Peyer's patch (tissue), 4 donors: ENCODE measurements around the gene FOSL1. TPM values are rescaled to one million over a fixed set of nuclear protein-coding genes. Genes with fewer than 3 reads are reported as not detected.

Experiments used
- DNase-seq, 3 donors: peaks; one replicate each; pipeline ENCODE4 v3.0.0-alpha.2; 2017 to 2019
- H3K27ac ChIP-seq, 4 donors: fragments of 200-600 bp; sonication (generic); one replicate each; pipeline ENCODE4 v1.5.1; 2016 to 2019
- H3K27me3 ChIP-seq, 2 donors: fragments of 200-600 bp; sonication (generic); one replicate each; pipeline ENCODE4 v1.5.1; 2019
- H3K36me3 ChIP-seq, 3 donors: fragments of 200-600 bp; sonication (generic); one replicate each; pipeline ENCODE4 v1.5.1; 2016 to 2019
- H3K4me1 ChIP-seq, 4 donors: fragments of 200-600 bp; sonication (generic); one replicate each; pipeline ENCODE4 v1.5.1; 2016 to 2019
- H3K4me3 ChIP-seq, 4 donors: fragments of 200-600 bp; sonication (generic); 1 replicate in 3 of 4; 2 replicates in 1 of 4; pipeline ENCODE4 v1.5.1; 2016 to 2019; ENCODE audit warnings: mild to moderate bottlenecking in 1 of 4
- H3K9me3 ChIP-seq, 4 donors: fragments of 200-600 bp; sonication (generic); one replicate each; pipeline ENCODE4 v1.5.1; 2016 to 2019; ENCODE audit warnings: mild to moderate bottlenecking in 1 of 4
- POLR2A ChIP-seq, 2 donors: fragments of 450-650 bp; IDR thresholded peaks; one replicate each; pipeline ENCODE4 v1.5.1; 2017; ENCODE audit warnings: antibody characterized with exemption in 2 of 2, mild to moderate bottlenecking in 2 of 2, moderate library complexity in 2 of 2
- total RNA-seq, 4 donors: library from RNA; depleted of rRNA; stranded (reverse); fragments of >200 nt; gene quantifications; one replicate each; pipeline ENCODE4 v1.1.0, GENCODE V29; 2016
- TF ChIP-seq, protein P1 (sequence below), 6 experiments: fragments of 450-650 bp in 4 of 6; fragments of 200-600 bp in 2 of 6; sonication (generic) in 1 of 6; IDR thresholded peaks; one replicate each; pipeline ENCODE4 v1.5.1; 2017 to 2019; ENCODE audit warnings: antibody characterized with exemption in 6 of 6, mild to moderate bottlenecking in 3 of 6, moderate library complexity in 1 of 6

Gene FOSL1
- total RNA-seq, 4 donors from 2014 or later: 1.5 to 7.4 (median 1.7) TPM; not detected in 1

DNA sequence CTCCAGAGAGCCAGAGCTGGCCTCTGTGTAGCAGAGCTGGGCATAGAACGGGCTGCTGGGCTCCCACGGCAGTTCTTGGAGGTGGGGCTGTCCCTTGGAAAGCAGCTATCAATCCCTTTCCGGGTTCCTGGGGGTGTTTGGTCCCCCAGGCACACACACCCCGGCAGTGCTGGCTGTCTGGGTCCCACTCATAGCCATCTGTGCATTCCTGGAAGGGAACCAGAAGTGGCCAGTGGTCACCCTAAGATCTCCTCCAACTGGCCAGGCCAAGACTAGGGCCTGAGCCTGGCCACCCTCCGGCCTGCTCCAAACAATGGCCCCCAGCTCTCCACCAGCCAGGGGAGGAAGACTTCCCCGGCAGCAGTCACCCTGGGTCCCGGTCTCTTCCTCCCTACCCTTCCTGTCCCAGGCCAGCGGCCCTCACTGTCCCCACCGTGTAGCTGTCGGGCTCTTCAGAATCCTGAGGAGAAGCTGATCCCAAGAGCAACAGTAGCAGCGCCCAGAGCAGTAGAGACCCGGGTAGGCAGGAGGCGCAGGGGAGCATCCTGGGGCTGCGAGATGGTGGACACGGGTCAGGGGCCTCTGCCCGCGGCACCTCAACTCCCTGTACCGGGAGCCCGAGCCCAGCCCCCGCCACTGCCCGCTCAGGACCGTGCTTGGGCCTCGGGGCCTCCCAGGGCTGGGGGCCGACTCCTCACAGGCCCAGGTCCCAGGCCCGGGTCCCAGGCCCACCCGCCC, 28.2 kb downstream of the FOSL1 start:
- DNase-seq: peak in 1 of 3 donors; percentile 48
- peak overlapping the region; percentile 33 to 58 (median 54) for H3K4me3 ChIP-seq
- H3K27me3 ChIP-seq: no peaks in the 10 kb centered on the region
- no peaks in the 10 kb centered on the region for H3K9me3 ChIP-seq
- H3K27ac ChIP-seq: peak overlapping the region; percentile 62 to 85 (median 78)
- H3K36me3 ChIP-seq: peaks cover 0 to 4% (median 0%) of the 10 kb centered on the region in 3 donors
- H3K4me1 ChIP-seq: peaks cover 0 to 22% (median 9%) of the 10 kb centered on the region in 4 donors
- TF ChIP-seq POLR2A (IDR thresholded peaks at IDR 0.05): no peak
- TF ChIP-seq, protein P1, sequence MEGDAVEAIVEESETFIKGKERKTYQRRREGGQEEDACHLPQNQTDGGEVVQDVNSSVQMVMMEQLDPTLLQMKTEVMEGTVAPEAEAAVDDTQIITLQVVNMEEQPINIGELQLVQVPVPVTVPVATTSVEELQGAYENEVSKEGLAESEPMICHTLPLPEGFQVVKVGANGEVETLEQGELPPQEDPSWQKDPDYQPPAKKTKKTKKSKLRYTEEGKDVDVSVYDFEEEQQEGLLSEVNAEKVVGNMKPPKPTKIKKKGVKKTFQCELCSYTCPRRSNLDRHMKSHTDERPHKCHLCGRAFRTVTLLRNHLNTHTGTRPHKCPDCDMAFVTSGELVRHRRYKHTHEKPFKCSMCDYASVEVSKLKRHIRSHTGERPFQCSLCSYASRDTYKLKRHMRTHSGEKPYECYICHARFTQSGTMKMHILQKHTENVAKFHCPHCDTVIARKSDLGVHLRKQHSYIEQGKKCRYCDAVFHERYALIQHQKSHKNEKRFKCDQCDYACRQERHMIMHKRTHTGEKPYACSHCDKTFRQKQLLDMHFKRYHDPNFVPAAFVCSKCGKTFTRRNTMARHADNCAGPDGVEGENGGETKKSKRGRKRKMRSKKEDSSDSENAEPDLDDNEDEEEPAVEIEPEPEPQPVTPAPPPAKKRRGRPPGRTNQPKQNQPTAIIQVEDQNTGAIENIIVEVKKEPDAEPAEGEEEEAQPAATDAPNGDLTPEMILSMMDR (IDR thresholded peaks at IDR 0.05): no peak

- H3K27me3 ChIP-seq: no peaks in the 10 kb centered on the region
Measured at GRCh38 chr11:65870706-65871681, 29.2 kb downstream of the FOSL1 start.

DNA sequence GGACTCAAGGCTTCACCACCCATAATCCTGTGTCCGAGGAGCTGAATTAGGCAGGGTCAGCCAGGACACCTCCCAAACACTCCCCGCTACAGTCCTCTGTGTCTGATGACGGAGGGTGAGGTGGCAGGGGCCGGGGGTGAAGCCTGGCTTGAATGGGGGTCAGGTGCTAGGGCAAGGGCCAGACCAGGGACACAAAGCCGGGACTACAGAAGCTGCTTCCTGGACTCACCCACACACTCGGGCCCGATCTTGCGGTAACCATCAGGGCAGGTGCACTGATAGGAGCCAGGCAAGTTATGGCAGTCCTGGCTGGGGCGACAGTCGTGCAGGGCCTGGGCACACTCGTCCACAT, 29.9 kb downstream of the FOSL1 start:
- H3K4me3 ChIP-seq: no peak overlapping the region
- no peaks in the 10 kb centered on the region for H3K27me3 ChIP-seq
- peak in 1 of 3 donors; percentile 47 for DNase-seq
- TF ChIP-seq POLR2A (IDR thresholded peaks at IDR 0.05): no peak
- TF ChIP-seq, protein P1 (IDR thresholded peaks at IDR 0.05): no peak
- peaks cover 0 to 20% (median 0%) of the 10 kb centered on the region in 3 donors for H3K36me3 ChIP-seq
- no peak overlapping the region for H3K27ac ChIP-seq
- peaks cover 0 to 22% (median 9%) of the 10 kb centered on the region in 4 donors for H3K4me1 ChIP-seq
- H3K9me3 ChIP-seq: no peaks in the 10 kb centered on the region

More at GRCh38 chr11:65870706-65871681, 29.2 kb downstream of the FOSL1 start:
- H3K9me3 ChIP-seq: no peaks in the 10 kb centered on the region
- DNase-seq: peak in 1 of 3 donors; percentile 48
- TF ChIP-seq POLR2A (IDR thresholded peaks at IDR 0.05): no peak
- TF ChIP-seq, protein P1 (IDR thresholded peaks at IDR 0.05): no peak
- H3K4me1 ChIP-seq: peaks cover 0 to 22% (median 9%) of the 10 kb centered on the region in 4 donors
- H3K4me3 ChIP-seq: peak overlapping the region in 1 of 4 donors; percentile 56
- H3K27ac ChIP-seq: peak overlapping the region in 3 of 4 donors; percentile 76 to 85 (median 81)
- peaks cover 0 to 13% (median 0%) of the 10 kb centered on the region in 3 donors for H3K36me3 ChIP-seq

DNA sequence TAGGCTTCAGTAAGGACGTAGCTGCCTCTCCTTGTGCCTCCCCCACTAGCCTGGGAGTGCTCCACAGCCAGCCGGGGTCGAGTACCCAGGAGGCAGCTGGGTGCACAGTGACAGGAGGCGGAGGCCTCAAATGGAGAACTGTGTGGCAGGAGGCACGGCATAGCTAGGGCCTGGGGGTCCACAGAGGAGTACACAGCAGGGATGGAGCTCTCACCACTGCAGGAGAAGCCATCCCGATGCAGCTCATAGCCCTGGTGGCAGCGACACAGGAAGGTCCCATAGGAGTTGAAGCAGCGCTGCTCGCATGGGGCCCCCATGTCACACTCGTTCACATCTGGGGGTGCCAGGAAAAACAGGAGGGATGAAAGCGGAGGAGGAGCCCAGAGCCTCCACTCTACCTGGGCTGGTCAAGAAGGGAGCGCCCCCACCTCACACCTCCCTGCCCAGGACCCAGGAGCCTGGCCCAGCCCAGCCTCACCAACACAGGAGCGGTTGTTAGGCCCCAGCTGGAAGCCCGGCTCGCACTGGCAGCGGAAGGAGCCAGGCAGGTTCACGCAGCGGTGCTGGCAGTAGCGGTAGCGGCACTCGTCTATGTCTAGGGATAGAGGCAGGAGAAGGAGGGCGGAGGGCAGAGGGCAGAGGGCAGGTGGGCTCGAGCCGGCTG, 30.4 kb downstream of the FOSL1 start:
- Histone ChIP-seq H3K27me3 (no peaks in the 10 kb centered on the region), H3K4me3 (no peak overlapping the region), H3K4me1 (peaks cover 0 to 22% (median 9%) of the 10 kb centered on the region in 4 donors), H3K9me3 (no peaks in the 10 kb centered on the region), H3K27ac (no peak overlapping the region), H3K36me3 (peaks cover 0 to 25% (median 0%) of the 10 kb centered on the region in 3 donors)
- TF ChIP-seq, protein P1 (IDR thresholded peaks at IDR 0.05): no peak
- peak in 1 of 3 donors; percentile 46 for DNase-seq

DNA sequence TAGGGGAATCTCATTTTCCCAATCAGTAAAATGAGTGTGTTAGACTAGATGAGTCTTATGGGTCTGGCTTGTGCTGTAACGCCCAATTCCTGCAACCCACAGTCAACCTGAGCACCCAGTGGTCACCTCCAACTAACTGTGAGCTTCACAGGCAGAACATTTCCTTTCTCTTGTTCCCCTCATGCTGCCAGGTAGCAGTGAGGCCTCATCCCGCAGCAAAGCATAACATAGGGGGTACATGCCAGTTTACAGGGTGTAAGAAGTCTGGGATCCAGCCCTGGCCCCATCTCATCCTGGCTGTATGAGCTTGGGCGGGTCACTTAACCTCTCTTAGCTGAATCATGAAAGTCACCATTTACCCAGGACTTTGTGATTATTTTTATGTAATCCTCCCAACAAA, 31.3 kb downstream of the FOSL1 start:
- no peak overlapping the region for H3K4me3 ChIP-seq
- H3K9me3 ChIP-seq: no peaks in the 10 kb centered on the region
- H3K4me1 ChIP-seq: peaks cover 0 to 22% (median 9%) of the 10 kb centered on the region in 4 donors
- peaks cover 0 to 33% (median 0%) of the 10 kb centered on the region in 3 donors for H3K36me3 ChIP-seq
- no peak for TF ChIP-seq POLR2A (IDR thresholded peaks at IDR 0.05)
- TF ChIP-seq, protein P1 (IDR thresholded peaks at IDR 0.05): no peak
- DNase-seq: no peak
- no peaks in the 10 kb centered on the region for H3K27me3 ChIP-seq
- H3K27ac ChIP-seq: no peak overlapping the region
